Gastroesophageal sphincter (tissue), 4 donors: Measurements from ENCODE around the gene CNTNAP4. TPM values are rescaled to one million over a fixed set of nuclear protein-coding genes. Genes with fewer than 3 reads are reported as not detected.

Source experiments
- ATAC-seq: fragments of 150-250 bp; one replicate; pipeline ENCODE4 v1.9.1; 2016; ENCODE audit warnings: mild to moderate bottlenecking, moderate library complexity
- H3K27ac ChIP-seq, 4 donors: fragments of 200-600 bp; sonication (generic) in 3 of 4; 1 replicate in 3 of 4; 2 replicates in 1 of 4; pipeline ENCODE4 v1.5.1; 2016 to 2019
- H3K27me3 ChIP-seq: fragments of 200-600 bp; sonication (generic); one replicate; pipeline ENCODE4 v1.5.1; 2019
- H3K36me3 ChIP-seq, 2 donors: fragments of 200-600 bp; sonication (generic); one replicate each; pipeline ENCODE4 v1.5.1; 2019; ENCODE audit warnings: control low read depth in 1 of 2
- H3K4me1 ChIP-seq, 3 donors: fragments of 200-600 bp; sonication (generic); 1 replicate in 2 of 3; 2 replicates in 1 of 3; pipeline ENCODE4 v1.5.1; 2016 to 2019; ENCODE audit warnings: control low read depth in 2 of 3
- H3K4me3 ChIP-seq, 2 donors: fragments of 200-600 bp; sonication (generic); one replicate each; pipeline ENCODE4 v1.5.1; 2019; ENCODE audit warnings: mild to moderate bottlenecking in 1 of 2, moderate library complexity in 1 of 2
- H3K9me3 ChIP-seq, 3 donors: fragments of 200-600 bp; sonication (generic); one replicate each; pipeline ENCODE4 v1.5.1; 2017 to 2019; ENCODE audit warnings: control low read depth in 2 of 3
- EP300 ChIP-seq: sonication (generic); formaldehyde crosslinking; IDR thresholded peaks from one replicate; pipeline ENCODE4 v1.6.1; 2017; ENCODE audit warnings: antibody characterized with exemption, mild to moderate bottlenecking
- POLR2A ChIP-seq, 2 donors: fragments of 450-650 bp; IDR thresholded peaks; one replicate each; pipeline ENCODE4 v1.6.1; 2017; ENCODE audit warnings: antibody characterized with exemption in 2 of 2, mild to moderate bottlenecking in 2 of 2, moderate library complexity in 1 of 2
- POLR2AphosphoS5 ChIP-seq: sonication (generic); formaldehyde crosslinking; IDR thresholded peaks from one replicate; pipeline ENCODE4 v1.6.1; 2017; ENCODE audit warnings: antibody characterized with exemption
- WGBS, 2 donors: methylation state at CpG; one replicate each; pipeline ENCODE4 v1.1.5; 2018; ENCODE audit warnings: low coverage in 1 of 2; 5-methylcytosine and 5-hydroxymethylcytosine counted together
- total RNA-seq, 4 donors: library from RNA; depleted of rRNA; stranded (reverse); fragments of >200 nt; gene quantifications; one replicate each; pipeline ENCODE4 v1.1.0, GENCODE V29; 2016
- TF ChIP-seq, protein P1 (sequence below), 4 experiments: fragments of 200-600 bp in 2 of 4; fragments of 450-650 bp in 2 of 4; sonication (generic) in 1 of 4; IDR thresholded peaks; one replicate each; pipeline ENCODE4 v1.5.1; 2017 to 2019; ENCODE audit warnings: antibody characterized with exemption in 4 of 4, mild to moderate bottlenecking in 2 of 4, moderate library complexity in 2 of 4

CNTNAP4 gene
- total RNA-seq, 4 donors from 2014 or later, result 0.13 to 0.94 (median 0.46) TPM

DNA sequence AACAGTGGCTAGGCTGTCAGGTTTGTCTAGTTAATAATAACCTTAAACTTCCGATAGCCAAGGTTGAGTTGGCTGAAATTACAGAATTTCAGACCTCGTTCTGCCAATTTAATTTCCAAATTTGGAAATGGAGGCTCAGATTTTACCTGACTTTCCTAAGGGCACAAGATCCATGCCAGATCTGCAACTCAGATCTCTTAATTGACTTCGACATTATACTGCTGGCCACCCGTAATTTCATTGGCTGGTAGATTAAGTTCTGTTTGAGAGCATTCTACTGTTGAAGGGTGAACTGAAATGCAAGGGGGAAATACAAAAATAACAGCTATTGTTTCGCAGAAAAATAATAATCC, 210.8 kb downstream of the CNTNAP4 start:
- no peak for ATAC-seq
- TF ChIP-seq, protein P1, sequence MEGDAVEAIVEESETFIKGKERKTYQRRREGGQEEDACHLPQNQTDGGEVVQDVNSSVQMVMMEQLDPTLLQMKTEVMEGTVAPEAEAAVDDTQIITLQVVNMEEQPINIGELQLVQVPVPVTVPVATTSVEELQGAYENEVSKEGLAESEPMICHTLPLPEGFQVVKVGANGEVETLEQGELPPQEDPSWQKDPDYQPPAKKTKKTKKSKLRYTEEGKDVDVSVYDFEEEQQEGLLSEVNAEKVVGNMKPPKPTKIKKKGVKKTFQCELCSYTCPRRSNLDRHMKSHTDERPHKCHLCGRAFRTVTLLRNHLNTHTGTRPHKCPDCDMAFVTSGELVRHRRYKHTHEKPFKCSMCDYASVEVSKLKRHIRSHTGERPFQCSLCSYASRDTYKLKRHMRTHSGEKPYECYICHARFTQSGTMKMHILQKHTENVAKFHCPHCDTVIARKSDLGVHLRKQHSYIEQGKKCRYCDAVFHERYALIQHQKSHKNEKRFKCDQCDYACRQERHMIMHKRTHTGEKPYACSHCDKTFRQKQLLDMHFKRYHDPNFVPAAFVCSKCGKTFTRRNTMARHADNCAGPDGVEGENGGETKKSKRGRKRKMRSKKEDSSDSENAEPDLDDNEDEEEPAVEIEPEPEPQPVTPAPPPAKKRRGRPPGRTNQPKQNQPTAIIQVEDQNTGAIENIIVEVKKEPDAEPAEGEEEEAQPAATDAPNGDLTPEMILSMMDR (IDR thresholded peaks at IDR 0.05), result no peak
- no peak for TF ChIP-seq POLR2A (IDR thresholded peaks at IDR 0.05)
- TF ChIP-seq POLR2AphosphoS5, result no peak
- no peak for TF ChIP-seq EP300
- H3K4me1 ChIP-seq, result no peaks in the 10 kb centered on the region
- no peaks in the 10 kb centered on the region for H3K27me3 ChIP-seq
- H3K9me3 ChIP-seq, result no peaks in the 10 kb centered on the region
- H3K36me3 ChIP-seq, result no peaks in the 10 kb centered on the region
- H3K27ac ChIP-seq, result no peak overlapping the region
- 89 to 100% methylated on average over 4 to 5 of the region's 5 CpGs for WGBS, 2 donors
- no peak overlapping the region for H3K4me3 ChIP-seq

DNA sequence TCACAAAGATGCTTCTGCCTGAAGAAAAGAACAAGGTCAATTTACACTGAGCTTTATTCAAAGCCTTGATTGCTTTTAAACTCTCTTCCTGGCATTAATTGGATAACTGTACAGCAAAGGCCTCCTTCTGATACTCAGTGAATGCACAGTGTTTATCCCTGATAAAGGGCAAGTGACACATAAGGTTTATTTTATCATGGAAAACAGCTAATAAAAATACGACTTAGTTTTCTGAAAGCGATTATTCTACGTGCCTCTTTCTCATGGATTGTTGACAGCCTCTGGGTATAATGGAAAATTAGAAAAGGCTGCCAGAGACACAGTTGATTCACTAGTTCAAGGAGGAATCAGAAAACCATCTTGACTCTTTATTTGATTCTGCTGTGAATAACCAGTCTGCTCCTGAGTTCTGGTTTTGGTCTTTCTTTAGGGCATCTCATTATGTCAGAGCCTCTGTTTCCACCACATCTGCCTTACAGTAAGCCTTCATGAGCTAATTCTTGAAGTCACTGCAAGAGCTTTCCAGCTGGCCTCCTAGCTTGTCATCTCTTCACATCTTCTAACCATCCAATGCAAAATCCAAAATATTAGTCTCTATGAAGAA, 212.9 kb downstream of the CNTNAP4 start:
- no peak for ATAC-seq
- WGBS, 2 donors, result 47 to 52% methylated on average over 3 of the region's 3 CpGs

DNA sequence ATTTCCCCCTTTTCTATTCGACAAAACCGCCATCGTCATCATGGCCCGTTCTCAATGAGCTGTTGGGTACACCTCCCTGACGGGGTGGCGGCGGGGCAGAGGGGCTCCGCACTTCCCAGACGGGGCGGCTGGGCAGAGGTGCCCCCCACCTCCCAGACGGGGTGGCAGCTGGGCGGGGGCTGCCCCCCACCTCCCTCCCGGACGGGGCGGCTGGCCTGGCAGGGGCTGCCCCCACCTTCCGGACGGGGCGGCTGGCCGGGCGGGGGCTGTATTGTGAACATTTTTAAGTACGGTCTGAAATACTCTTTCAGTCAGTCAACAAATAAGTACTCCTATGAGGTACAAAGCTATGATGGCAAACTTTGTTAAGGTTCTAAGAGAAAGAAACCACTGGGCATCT, 222.8 kb downstream of the CNTNAP4 start:
- ATAC-seq, result no peak
- no peak overlapping the region for H3K27ac ChIP-seq
- no peaks in the 10 kb centered on the region for H3K27me3 ChIP-seq
- no peak overlapping the region for H3K4me3 ChIP-seq
- 100% methylated on average over 2 of the region's 21 CpGs; no CpG with 5 or more reads in 1 of the 2 donors for WGBS, 2 donors
- no peaks in the 10 kb centered on the region for H3K36me3 ChIP-seq
- H3K9me3 ChIP-seq, result no peaks in the 10 kb centered on the region
- TF ChIP-seq, protein P1 (IDR thresholded peaks at IDR 0.05), result no peak
- TF ChIP-seq POLR2AphosphoS5, result no peak
- TF ChIP-seq POLR2A (IDR thresholded peaks at IDR 0.05), result no peak
- H3K4me1 ChIP-seq, result no peaks in the 10 kb centered on the region

More for the DNA sequence above, 212.9 kb downstream of the CNTNAP4 start:
- TF ChIP-seq EP300 (no peak), POLR2AphosphoS5 (no peak), POLR2A (IDR thresholded peaks at IDR 0.05) (no peak)
- TF ChIP-seq, protein P1 (IDR thresholded peaks at IDR 0.05), result no peak
- H3K4me1 ChIP-seq, result no peaks in the 10 kb centered on the region
- no peak overlapping the region for H3K4me3 ChIP-seq
- H3K36me3 ChIP-seq, result no peaks in the 10 kb centered on the region
- H3K27ac ChIP-seq, result no peak overlapping the region
- no peaks in the 10 kb centered on the region for H3K9me3 ChIP-seq
- no peaks in the 10 kb centered on the region for H3K27me3 ChIP-seq

GRCh38 chr16:76502063-76502462, 224.9 kb downstream of the CNTNAP4 start:
- no peak overlapping the region for H3K27ac ChIP-seq
- 95 to 98% methylated on average over 7 to 8 of the region's 8 CpGs for WGBS, 2 donors
- TF ChIP-seq, protein P1 (IDR thresholded peaks at IDR 0.05), result no peak
- no peak for TF ChIP-seq POLR2A (IDR thresholded peaks at IDR 0.05)
- no peak for TF ChIP-seq POLR2AphosphoS5
- no peak for TF ChIP-seq EP300
- no peaks in the 10 kb centered on the region for H3K36me3 ChIP-seq
- H3K4me1 ChIP-seq, result no peaks in the 10 kb centered on the region
- no peaks in the 10 kb centered on the region for H3K27me3 ChIP-seq
- no peaks in the 10 kb centered on the region for H3K9me3 ChIP-seq
- no peak for ATAC-seq
- H3K4me3 ChIP-seq, result no peak overlapping the region

DNA sequence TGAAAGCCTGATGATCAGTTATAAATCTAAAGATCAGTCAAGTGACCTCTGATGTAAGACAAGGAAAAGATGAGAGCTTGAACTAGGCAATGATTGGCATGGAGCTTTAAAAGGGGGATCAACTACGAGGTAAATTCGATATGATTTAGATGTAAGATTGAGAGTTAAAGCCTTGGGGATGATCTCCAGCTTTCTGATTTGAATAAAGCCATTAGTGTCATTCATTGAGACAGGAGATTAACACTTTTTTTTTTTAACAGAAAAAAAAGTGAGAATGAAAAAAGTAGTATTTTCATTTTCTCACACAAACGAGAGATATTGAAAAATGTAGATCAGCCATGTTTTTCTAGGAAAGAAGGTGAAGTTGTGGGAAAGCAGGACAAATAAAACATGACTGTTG, 225.4 kb downstream of the CNTNAP4 start:
- Histone ChIP-seq H3K36me3 (no peaks in the 10 kb centered on the region), H3K9me3 (no peaks in the 10 kb centered on the region), H3K4me1 (no peaks in the 10 kb centered on the region), H3K27ac (no peak overlapping the region), H3K4me3 (no peak overlapping the region), H3K27me3 (no peaks in the 10 kb centered on the region)
- no peak for ATAC-seq
- TF ChIP-seq POLR2A (IDR thresholded peaks at IDR 0.05), result no peak
- no peak for TF ChIP-seq POLR2AphosphoS5
- TF ChIP-seq, protein P1 (IDR thresholded peaks at IDR 0.05), result no peak
- no peak for TF ChIP-seq EP300
- 81% methylated on average over 3 of the region's 3 CpGs for WGBS, 2 donors
